Heart left ventricle (tissue), 13 donors: ENCODE results near the gene COMMD9.

Experiments
- CTCF ChIP-seq, 12 donors: fragments of 200-600 bp; sonication (generic) in 4 of 12; IDR thresholded peaks; one replicate each; pipeline versions ENCODE4 v1.5.0 to v1.8.0; 2018 to 2022; ENCODE audit warnings: antibody characterized with exemption in 12 of 12, mild to moderate bottlenecking in 5 of 12
- POLR2A ChIP-seq, 2 donors: fragments of 450-650 bp; IDR thresholded peaks; one replicate each; pipeline ENCODE4 v1.6.1; 2017; ENCODE audit warnings: antibody characterized with exemption in 2 of 2, mild to moderate bottlenecking in 2 of 2, moderate library complexity in 2 of 2
- donor health status: ischemic (EF 13 %, LVEDD 7.1; RV severe dilation, severe dysfunction).
- donor health status: DM: no; HTN: yes; CAD: no.
- donor health status: DM: no; HTN: no; CAD: no.
- donor health status: ischemic (EF 25% LVEDD 6.9; RV normal size, moderate dysfunction).
- donor health status: ischemic (EF 25% LVEDD 5.7; RV mildly dilated, moderate dysfunction).
- donor health status: ischemic (EF 35%, LVEDD 5.7; RV mildly dilated, moderate dysfunction).
- donor health status: nonischemic (EF 11% LVEDD 7.7; RV severe dilation, severe dysfunction).
- donor health status: DM: yes; HTN: yes; CAD: no.
- donor health status: PGD.
- donor health status: ischemic (EF 29% LVEDD 5.4; RV normal size, mild dysfunction).
- donor health status: nonischemic (EF 23%, LVEDD 6.1; RV moderate dilation, normal function).

DNA sequence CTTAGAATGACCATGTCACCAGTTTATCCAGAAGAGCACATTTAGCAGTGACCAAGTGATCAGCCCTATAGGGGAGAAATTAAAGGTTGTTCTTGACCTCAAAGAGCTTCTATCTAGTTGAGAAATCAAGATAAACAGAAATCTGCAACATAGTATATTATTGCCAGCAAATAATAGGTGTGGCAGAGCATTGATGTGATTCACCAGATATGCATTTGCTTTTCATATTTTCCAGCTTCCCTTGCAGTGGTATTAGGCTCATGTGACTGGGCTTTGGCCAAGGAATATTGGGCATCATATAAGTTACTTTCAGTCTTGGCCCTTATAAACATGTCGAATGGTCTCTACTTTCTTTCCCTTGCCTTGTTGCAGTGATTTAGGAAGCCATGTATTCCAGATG lies 34.5 kb downstream of the COMMD9 start:
- TF ChIP-seq CTCF (IDR thresholded peaks at IDR 0.05) (no peak), POLR2A (IDR thresholded peaks at IDR 0.05) (no peak)
